ENCODE measurements around the gene CHP1. TPM values are rescaled to one million over a fixed set of nuclear protein-coding genes. Genes with fewer than 3 reads are reported as not detected.
A peak's percentile ranks its signal among the peaks of the same experiment; 100 is the strongest.
"Not testable (repeated sequence)": the region's sequence is repeated elsewhere in the genome, so short reads cannot be mapped to it uniquely, and the experiment has no call there.

The CHP1 gene
- total RNA-seq, 2 experiments from 2014 or later = 32.4 to 52.4 TPM

GRCh38 chr15:41309226-41309905 is 78.3 kb downstream of the CHP1 start:
- TF ChIP-seq CTCF (conservative IDR thresholded peaks at IDR 0.05; ENCODE audit: low read length) (no peak), EZH2phosphoT487 (IDR thresholded peaks at IDR 0.05; ENCODE audit: borderline replicate concordance, low read depth, low read length) (no peak)
- BruUV-seq (replicated peaks) = TSS peak; percentile 43
- CTCF ChIA-PET (ENCODE audit: unreplicated experiment) = no interaction called here
- no peak overlapping the region for H3K27ac ChIP-seq (ENCODE audit: low read depth, low read length, poor library complexity, severe bottlenecking)
- H3K36me3 ChIP-seq (ENCODE audit: insufficient read depth, low read length) = peaks cover 63% of the 10 kb centered on the region
- H3K4me1 ChIP-seq (ENCODE audit: insufficient read depth, low read length, poor library complexity, severe bottlenecking) = no peaks in the 10 kb centered on the region
- H3K9me2 ChIP-seq (ENCODE audit: insufficient read depth, low read length) = no peaks in the 10 kb centered on the region
- no peak for DNase-seq (ENCODE audit: low spot score)
- intact Hi-C loops (cut with micrococcal nuclease; ENCODE audit: unreplicated experiment) = no loop called here
- POLR2A ChIA-PET = interaction anchor here (1.1 to 1.2 kb wide), 2 partner anchors 11 to 23 kb away, joined by 3 to 4 read pairs; partner anchors contain the start of genes NUSAP1 and OIP5
- H3K79me2 ChIP-seq (ENCODE audit: insufficient read depth, low read depth, low read length) = no peaks in the 10 kb centered on the region
- no peak overlapping the region for H3K4me3 ChIP-seq (ENCODE audit: low read depth, low read length, poor library complexity, severe bottlenecking)
- no peak overlapping the region for H3K4me2 ChIP-seq (ENCODE audit: low read length)
- H2AFZ ChIP-seq (ENCODE audit: low read length) = no peak overlapping the region
- H4K20me1 ChIP-seq (ENCODE audit: insufficient read depth, low read length) = no peaks in the 10 kb centered on the region
- no peaks in the 10 kb centered on the region for H3K9me3 ChIP-seq (ENCODE audit: low read length)

- H3K4me2 ChIP-seq (ENCODE audit: low read length); BruUV-seq (replicated peaks); H3K4me1 ChIP-seq (ENCODE audit: insufficient read depth, low read length, poor library complexity, severe bottlenecking); H3K9me2 ChIP-seq (ENCODE audit: insufficient read depth, low read length); H3K9me3 ChIP-seq (ENCODE audit: low read length); intact Hi-C loops (cut with micrococcal nuclease; ENCODE audit: unreplicated experiment); H4K20me1 ChIP-seq (ENCODE audit: insufficient read depth, low read length); H3K27ac ChIP-seq (ENCODE audit: low read depth, low read length, poor library complexity, severe bottlenecking); CTCF ChIA-PET (ENCODE audit: unreplicated experiment); H3K79me2 ChIP-seq (ENCODE audit: insufficient read depth, low read depth, low read length); H2AFZ ChIP-seq (ENCODE audit: low read length); H3K4me3 ChIP-seq (ENCODE audit: low read depth, low read length, poor library complexity, severe bottlenecking); DNase-seq (ENCODE audit: low spot score); POLR2A ChIA-PET: not testable (repeated sequence)
- H3K36me3 ChIP-seq (ENCODE audit: insufficient read depth, low read length) = peaks cover 70% of the 10 kb centered on the region
These were observed 89.8 kb downstream of the CHP1 start for GRCh38 chr15:41320805-41321330.

- TSS peak; percentile 9 for BruUV-seq (replicated peaks)
- H4K20me1 ChIP-seq (ENCODE audit: insufficient read depth, low read length) = no peaks in the 10 kb centered on the region
- H2AFZ ChIP-seq (ENCODE audit: low read length) = no peak overlapping the region
- TF ChIP-seq CTCF (conservative IDR thresholded peaks at IDR 0.05; ENCODE audit: low read length) (no peak), EZH2phosphoT487 (IDR thresholded peaks at IDR 0.05; ENCODE audit: borderline replicate concordance, low read depth, low read length) (no peak)
- no peak overlapping the region for H3K4me2 ChIP-seq (ENCODE audit: low read length)
- peaks cover 70% of the 10 kb centered on the region for H3K36me3 ChIP-seq (ENCODE audit: insufficient read depth, low read length)
- no peaks in the 10 kb centered on the region for H3K9me3 ChIP-seq (ENCODE audit: low read length)
- H3K4me1 ChIP-seq (ENCODE audit: insufficient read depth, low read length, poor library complexity, severe bottlenecking) = no peaks in the 10 kb centered on the region
- no peaks in the 10 kb centered on the region for H3K9me2 ChIP-seq (ENCODE audit: insufficient read depth, low read length)
- H3K79me2 ChIP-seq (ENCODE audit: insufficient read depth, low read depth, low read length) = no peaks in the 10 kb centered on the region
- no peak overlapping the region for H3K4me3 ChIP-seq (ENCODE audit: low read depth, low read length, poor library complexity, severe bottlenecking)
- no peak for DNase-seq (ENCODE audit: low spot score)
- no peak overlapping the region for H3K27ac ChIP-seq (ENCODE audit: low read depth, low read length, poor library complexity, severe bottlenecking)
- CTCF ChIA-PET (ENCODE audit: unreplicated experiment) = no interaction called here
- POLR2A ChIA-PET = interaction anchor here (0.8 to 1.2 kb wide), 2 partner anchors 13 kb away, joined by 4 to 9 read pairs; no protein-coding TSS in a partner anchor
- intact Hi-C loops (cut with micrococcal nuclease; ENCODE audit: unreplicated experiment) = no loop called here
These were observed 92.5 kb downstream of the CHP1 start for GRCh38 chr15:41323611-41324010.

Data from OCI-LY7 (cell line).